HTR-8/SVneo (cell line): ENCODE results near the gene ANGPTL8.

Source experiments
- DNase-seq: peaks from one replicate; pipeline ENCODE4 v3.0.0; 2011; ENCODE audit warnings: low spot score, mixed read lengths; ENCODE audit not compliant: insufficient read length
- FAIRE-seq: peaks from 2 replicates; lab custom pipeline; 2011; peaks lifted over from hg19 to GRCh38; lab: Jason Lieb, UNC

ANGPTL8 gene

DNA sequence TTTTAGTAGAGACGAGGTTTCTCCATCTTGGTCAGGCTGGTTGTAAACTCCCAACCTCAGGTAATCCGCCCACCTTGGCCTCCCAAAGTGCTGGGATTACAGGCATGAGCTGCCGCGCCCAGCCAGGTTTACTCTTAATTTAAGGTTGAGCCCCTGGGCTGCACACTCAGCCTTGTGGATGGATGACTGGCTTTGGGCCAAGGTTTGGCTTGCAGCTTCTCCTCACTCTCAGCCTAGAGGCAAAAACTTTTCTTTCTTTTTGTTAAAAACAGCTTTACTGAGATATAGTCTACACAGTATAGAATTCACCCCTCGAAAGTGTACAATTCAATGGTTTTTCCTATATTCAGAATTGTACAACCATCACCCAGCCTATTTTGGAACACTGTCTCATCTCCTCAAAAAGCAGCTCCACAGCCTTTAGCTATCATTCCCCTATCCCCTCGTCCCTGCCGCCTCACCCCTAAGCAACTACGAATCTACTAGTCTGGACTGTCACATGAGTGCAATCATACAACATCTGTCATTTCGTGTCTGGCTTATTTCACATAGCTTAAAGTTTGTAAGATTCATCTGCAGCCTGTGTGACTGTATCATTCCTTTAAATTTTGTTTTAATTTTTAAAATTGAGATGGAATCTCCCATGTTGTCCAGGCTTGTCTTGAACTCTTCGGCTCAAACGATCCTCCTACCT, 42.1 kb downstream of the ANGPTL8 start:
- FAIRE-seq (no peak), DNase-seq (no peak)

DNA sequence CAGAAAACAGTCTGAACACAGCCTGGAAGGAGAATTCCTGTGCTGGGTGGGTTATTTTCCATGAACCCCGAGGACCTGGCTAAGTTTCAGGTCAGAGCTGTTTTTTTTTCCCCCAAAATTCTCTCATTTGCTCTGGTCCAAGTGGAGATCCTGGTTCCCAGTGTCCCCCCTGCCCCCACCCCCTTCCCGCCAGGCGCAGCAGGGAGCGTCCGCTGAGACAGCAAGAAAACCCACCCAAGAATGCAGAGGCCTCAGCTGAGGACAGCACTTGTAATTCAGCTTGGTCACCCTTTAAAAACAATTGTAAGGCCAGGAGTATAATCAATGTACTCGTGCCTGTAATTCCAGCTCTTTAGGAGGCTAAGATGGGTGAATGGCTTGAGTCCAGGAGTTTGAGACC, 45.1 kb downstream of the ANGPTL8 start:
- DNase-seq (no peak), FAIRE-seq (no peak)

DNA sequence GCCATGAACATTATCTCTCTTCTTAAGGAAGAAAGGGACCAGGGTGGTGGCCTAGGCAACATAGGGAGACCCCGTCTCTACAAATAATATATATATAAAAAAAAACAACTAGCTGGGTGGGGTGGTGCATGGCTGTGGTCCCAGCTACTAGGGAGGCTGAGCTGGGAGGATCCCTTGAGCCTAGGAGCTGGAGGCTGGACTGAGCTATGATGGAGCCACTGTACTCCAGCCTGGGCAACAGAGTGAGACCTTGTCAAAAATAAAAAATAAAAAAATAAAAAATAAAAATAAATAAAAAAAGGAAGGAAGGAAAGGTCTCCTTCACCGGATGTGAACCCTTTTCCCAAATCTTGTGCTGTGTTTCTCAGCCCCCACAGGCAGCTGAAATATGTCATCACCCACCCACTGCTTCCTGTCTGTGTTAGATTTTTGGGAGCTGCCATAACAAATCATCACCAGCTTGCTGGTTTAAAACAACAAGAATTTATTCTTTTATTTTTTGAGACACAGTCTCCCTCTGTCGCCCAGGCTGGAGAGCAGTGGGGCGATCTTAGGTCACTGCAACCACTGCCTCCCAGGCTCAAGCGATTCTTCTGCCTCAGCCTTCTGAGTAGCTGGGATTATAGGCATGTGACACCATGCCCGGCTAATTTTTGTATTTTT, 47.0 kb downstream of the ANGPTL8 start:
- DNase-seq = no peak
- no peak for FAIRE-seq

DNA sequence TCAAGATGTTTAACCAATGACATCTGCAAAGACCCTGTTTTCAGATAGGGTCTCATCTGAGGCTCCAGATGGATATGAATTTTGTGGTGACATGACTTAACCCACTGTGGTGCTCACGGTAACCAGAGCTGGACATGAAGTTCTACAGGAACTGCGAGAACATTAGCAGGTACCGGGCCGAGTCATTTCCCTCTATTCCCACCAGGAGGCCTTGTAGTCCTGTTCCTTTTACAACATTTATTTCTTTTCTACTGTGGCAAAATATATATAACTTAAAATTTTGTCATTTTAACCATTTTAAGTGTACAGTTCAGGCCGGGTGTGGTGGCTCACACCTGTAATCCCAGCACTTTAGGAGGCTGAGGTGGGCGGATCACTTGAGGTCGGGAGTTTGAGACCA, 48.9 kb downstream of the ANGPTL8 start:
- no peak for FAIRE-seq
- DNase-seq = no peak

DNA sequence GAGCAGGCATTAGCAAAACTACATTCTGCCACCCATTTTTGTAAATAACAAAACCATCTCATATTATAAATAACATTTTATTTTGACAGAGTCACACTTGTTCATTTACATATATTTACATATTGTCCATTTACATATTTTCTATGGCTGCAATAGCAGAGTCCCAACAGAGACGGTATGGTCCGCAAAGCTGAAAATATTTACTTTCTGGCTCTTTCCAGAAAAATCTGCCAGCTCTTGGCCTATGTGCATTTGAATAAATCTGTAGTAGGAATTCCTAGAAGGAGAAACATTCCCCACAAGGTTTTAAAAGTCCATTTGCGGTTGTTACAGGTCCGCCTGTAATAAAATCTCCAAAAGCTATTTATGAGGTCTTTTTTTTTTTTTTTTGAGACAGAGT, 50.8 kb downstream of the ANGPTL8 start:
- no peak for FAIRE-seq
- no peak for DNase-seq

DNA sequence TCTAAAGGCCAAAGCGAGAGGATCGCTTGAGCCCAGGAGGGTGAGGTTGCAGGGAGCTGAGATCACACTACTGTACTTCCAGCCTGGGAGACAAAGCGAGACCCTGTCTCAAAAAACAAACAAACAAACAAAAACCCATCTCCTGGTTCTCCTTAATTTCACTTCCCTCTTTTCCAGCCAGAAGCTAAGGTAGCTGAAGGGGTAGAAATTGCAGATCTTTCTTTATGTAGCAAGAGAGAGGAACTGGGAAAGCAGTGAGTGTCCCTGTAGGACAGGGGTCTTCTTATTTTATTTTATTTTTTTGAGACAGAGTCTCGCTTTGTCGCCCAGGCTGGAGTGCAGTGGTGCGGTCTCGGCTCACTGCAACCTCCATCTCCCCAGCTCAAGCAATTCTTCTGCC, 52.0 kb downstream of the ANGPTL8 start:
- FAIRE-seq (no peak), DNase-seq (no peak)
